IMR-90 (cell line): ENCODE results near the gene PDZD2.

Source experiments
- BHLHE40 ChIP-seq: fragments of 150-350 bp; IDR thresholded peaks from 2 replicates; pipeline ENCODE4 v1.6.1; 2016; ENCODE audit warnings: mild to moderate bottlenecking, low read depth, low read length
- CEBPB ChIP-seq: IDR thresholded peaks from 2 replicates; pipeline ENCODE4 v1.6.1; 2012; ENCODE audit warnings: low read depth, low read length, improper control_type of control experiment
- FOS ChIP-seq: fragments of 150-350 bp; IDR thresholded peaks from 2 replicates; pipeline ENCODE4 v1.6.1; 2016; ENCODE audit warnings: low read depth, low read length
- MAFK ChIP-seq: IDR thresholded peaks from 2 replicates; pipeline ENCODE4 v1.6.1; 2012; ENCODE audit warnings: low read depth, low read length, improper control_type of control experiment
- MAZ ChIP-seq: IDR thresholded peaks from 2 replicates; pipeline ENCODE4 v1.6.1; 2012; ENCODE audit warnings: low read depth, mild to moderate bottlenecking, low read length, improper control_type of control experiment, moderate library complexity, borderline replicate concordance
- MXI1 ChIP-seq: IDR thresholded peaks from 2 replicates; pipeline ENCODE4 v1.6.1; 2012; ENCODE audit warnings: low read depth, mild to moderate bottlenecking, low read length, moderate library complexity, borderline replicate concordance
- NFE2L2 ChIP-seq: fragments of 150-350 bp; IDR thresholded peaks from 2 replicates; pipeline ENCODE4 v1.6.1; 2016; ENCODE audit warnings: low read depth, mild to moderate bottlenecking, low read length
- POLR2A ChIP-seq: IDR thresholded peaks from 2 replicates; pipeline ENCODE4 v1.6.1; 2012; ENCODE audit warnings: mild to moderate bottlenecking, low read depth, low read length
- RCOR1 ChIP-seq: IDR thresholded peaks from 2 replicates; pipeline ENCODE4 v1.6.1; 2012; ENCODE audit warnings: mild to moderate bottlenecking, low read length, improper control_type of control experiment; ENCODE audit not compliant: insufficient replicate concordance
- RFX5 ChIP-seq: IDR thresholded peaks from 2 replicates; pipeline ENCODE4 v1.8.0; 2012; ENCODE audit warnings: low read depth, mild to moderate bottlenecking, low read length, moderate library complexity
- SMC3 ChIP-seq: fragments of 150-350 bp; IDR thresholded peaks from 2 replicates; pipeline ENCODE4 v1.6.1; 2016; ENCODE audit warnings: low read depth, mild to moderate bottlenecking, antibody characterized with exemption, low read length, moderate library complexity
- TF ChIP-seq, protein P1 (sequence below): conservative IDR thresholded peaks from 2 replicates; pipeline ENCODE4 v1.5.1; 2012; ENCODE audit warnings: mild to moderate bottlenecking, low read depth, low read length, improper control_type of control experiment
- TF ChIP-seq, protein P2 (sequence below): fragments of 150-350 bp; IDR thresholded peaks from 2 replicates; pipeline ENCODE4 v1.6.1; 2016; ENCODE audit warnings: low read depth, mild to moderate bottlenecking, low read length, moderate library complexity, borderline replicate concordance
- TF ChIP-seq, protein P3 (sequence below): fragments of 150-350 bp; IDR thresholded peaks from 2 replicates; pipeline ENCODE4 v1.6.1; 2017; ENCODE audit warnings: mild to moderate bottlenecking, antibody characterized with exemption, low read length, low read depth

DNA sequence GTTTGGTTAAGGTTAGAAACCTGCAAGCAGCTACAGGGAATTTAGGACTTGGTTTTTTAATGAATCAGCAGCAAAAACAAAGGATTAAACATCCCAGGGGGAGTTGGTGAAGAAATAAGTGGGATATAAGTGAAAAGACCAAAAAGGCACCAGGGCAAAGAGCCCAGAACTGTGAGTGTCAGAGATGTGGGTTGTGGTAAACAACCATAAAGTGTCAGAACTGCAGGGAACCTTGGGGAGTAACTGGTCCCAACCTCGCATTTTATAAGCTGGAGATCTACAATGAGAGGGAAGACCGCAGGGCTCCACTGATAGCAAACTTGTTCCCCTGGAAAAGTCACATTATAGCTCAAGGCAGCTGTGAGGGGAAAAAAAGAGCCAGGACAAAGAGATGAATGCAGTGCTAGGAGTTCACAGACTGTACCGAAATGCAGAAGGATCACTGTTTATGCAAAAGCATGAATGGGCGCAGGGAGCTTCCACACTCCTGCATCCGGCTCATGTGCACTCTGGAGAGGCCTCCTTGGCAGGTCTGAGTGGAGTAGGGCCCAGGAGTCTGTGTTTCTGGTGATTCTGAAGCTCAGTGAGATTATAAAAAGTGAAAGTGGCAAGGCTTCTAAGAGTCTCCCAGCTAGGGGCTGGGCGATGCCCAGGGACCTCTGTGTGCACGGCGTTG is 378.9 kb downstream of the PDZD2 start:
- TF ChIP-seq POLR2A: no peak
- TF ChIP-seq, protein P1, sequence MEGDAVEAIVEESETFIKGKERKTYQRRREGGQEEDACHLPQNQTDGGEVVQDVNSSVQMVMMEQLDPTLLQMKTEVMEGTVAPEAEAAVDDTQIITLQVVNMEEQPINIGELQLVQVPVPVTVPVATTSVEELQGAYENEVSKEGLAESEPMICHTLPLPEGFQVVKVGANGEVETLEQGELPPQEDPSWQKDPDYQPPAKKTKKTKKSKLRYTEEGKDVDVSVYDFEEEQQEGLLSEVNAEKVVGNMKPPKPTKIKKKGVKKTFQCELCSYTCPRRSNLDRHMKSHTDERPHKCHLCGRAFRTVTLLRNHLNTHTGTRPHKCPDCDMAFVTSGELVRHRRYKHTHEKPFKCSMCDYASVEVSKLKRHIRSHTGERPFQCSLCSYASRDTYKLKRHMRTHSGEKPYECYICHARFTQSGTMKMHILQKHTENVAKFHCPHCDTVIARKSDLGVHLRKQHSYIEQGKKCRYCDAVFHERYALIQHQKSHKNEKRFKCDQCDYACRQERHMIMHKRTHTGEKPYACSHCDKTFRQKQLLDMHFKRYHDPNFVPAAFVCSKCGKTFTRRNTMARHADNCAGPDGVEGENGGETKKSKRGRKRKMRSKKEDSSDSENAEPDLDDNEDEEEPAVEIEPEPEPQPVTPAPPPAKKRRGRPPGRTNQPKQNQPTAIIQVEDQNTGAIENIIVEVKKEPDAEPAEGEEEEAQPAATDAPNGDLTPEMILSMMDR: no peak
- TF ChIP-seq, protein P2, sequence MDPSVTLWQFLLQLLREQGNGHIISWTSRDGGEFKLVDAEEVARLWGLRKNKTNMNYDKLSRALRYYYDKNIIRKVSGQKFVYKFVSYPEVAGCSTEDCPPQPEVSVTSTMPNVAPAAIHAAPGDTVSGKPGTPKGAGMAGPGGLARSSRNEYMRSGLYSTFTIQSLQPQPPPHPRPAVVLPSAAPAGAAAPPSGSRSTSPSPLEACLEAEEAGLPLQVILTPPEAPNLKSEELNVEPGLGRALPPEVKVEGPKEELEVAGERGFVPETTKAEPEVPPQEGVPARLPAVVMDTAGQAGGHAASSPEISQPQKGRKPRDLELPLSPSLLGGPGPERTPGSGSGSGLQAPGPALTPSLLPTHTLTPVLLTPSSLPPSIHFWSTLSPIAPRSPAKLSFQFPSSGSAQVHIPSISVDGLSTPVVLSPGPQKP: no peak
- no peak for TF ChIP-seq RFX5
- no peak for TF ChIP-seq BHLHE40
- no peak for TF ChIP-seq RCOR1
- TF ChIP-seq FOS: no peak
- no peak for TF ChIP-seq CEBPB
- no peak for TF ChIP-seq MXI1
- TF ChIP-seq, protein P3, sequence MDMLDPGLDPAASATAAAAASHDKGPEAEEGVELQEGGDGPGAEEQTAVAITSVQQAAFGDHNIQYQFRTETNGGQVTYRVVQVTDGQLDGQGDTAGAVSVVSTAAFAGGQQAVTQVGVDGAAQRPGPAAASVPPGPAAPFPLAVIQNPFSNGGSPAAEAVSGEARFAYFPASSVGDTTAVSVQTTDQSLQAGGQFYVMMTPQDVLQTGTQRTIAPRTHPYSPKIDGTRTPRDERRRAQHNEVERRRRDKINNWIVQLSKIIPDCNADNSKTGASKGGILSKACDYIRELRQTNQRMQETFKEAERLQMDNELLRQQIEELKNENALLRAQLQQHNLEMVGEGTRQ: no peak
- TF ChIP-seq MAFK: no peak
- TF ChIP-seq SMC3: no peak
- TF ChIP-seq MAZ: no peak
- no peak for TF ChIP-seq NFE2L2
